Adrenal gland (tissue), 12 donors: ENCODE data around the gene C10orf95. TPM values are rescaled to one million over a fixed set of nuclear protein-coding genes. Genes with fewer than 3 reads are reported as not detected.

Experiments used
- DNase-seq, 7 donors: peaks; one replicate each; pipeline ENCODE4 v3.0.0-alpha.2; 2019 to 2020
- H3K27ac ChIP-seq, 5 donors: fragments of 200-600 bp; sonication (generic) in 4 of 5; 1 replicate in 3 of 5; 2 replicates in 2 of 5; pipeline versions ENCODE4 v1.5.1 to v1.8.0; 2016 to 2020; ENCODE audit warnings: mild to moderate bottlenecking in 1 of 5
- H3K27me3 ChIP-seq: fragments of 200-600 bp; 2 replicates; pipeline ENCODE4 v1.8.0; 2021
- H3K36me3 ChIP-seq, 2 donors: fragments of 200-600 bp; replicated peaks in 1 of 2; 1 replicate in 1 of 2; 2 replicates in 1 of 2; pipeline versions ENCODE4 v1.5.1 to v1.8.0; 2018 to 2022
- H3K4me1 ChIP-seq, 2 donors: fragments of 200-600 bp; replicated peaks in 1 of 2; 1 replicate in 1 of 2; 2 replicates in 1 of 2; pipeline versions ENCODE4 v1.5.1 to v1.8.0; 2018 to 2021
- H3K4me3 ChIP-seq, 4 donors: fragments of 200-600 bp; sonication (generic) in 3 of 4; one replicate each; pipeline ENCODE4 v1.5.1; 2016 to 2018
- H3K9me3 ChIP-seq, 3 donors: fragments of 200-600 bp; sonication (generic) in 1 of 3; replicated peaks in 1 of 3; 1 replicate in 2 of 3; 2 replicates in 1 of 3; pipeline versions ENCODE4 v1.5.1 to v1.8.0; 2016 to 2021
- CTCF ChIP-seq, 6 experiments: fragments of 450-650 bp in 4 of 6; fragments of 200-600 bp in 2 of 6; sonication (generic) in 1 of 6; IDR thresholded peaks; 1 replicate in 5 of 6; 2 replicates in 1 of 6; pipeline versions ENCODE4 v1.5.1 to v1.8.0; 2016 to 2021; ENCODE audit warnings: antibody characterized with exemption in 6 of 6, mild to moderate bottlenecking in 2 of 6, moderate library complexity in 1 of 6
- POLR2A ChIP-seq, 2 donors: fragments of 450-650 bp; IDR thresholded peaks; one replicate each; pipeline ENCODE4 v1.6.1; 2017; ENCODE audit warnings: antibody characterized with exemption in 2 of 2, mild to moderate bottlenecking in 2 of 2, moderate library complexity in 1 of 2
- WGBS, 4 donors: extraction: QIAGEN DNeasy Blood & Tissue Kit in 2 of 4; methylation state at CpG; one replicate each; pipeline versions ENCODE4 v1.1.5 to v1.1.7; 2013 to 2017; 5-methylcytosine and 5-hydroxymethylcytosine counted together
- intact Hi-C, 2 donors: fragments of 100-400 bp; cut with DNase I; formaldehyde crosslinking; loops; one replicate each; pipeline versions ENCODE4 v1.14.1 to v1.15.0; 2022 to 2023
- polyA plus RNA-seq, 3 donors: library from polyadenylated mRNA; stranded (reverse); fragments of 200-250 nt in 2 of 3; fragments of 350-450 nt in 1 of 3; fragmentation: Illumina TruSeq in 1 of 3; extraction: RNeasy Lipid Tissue Mini Kit (QIAGEN cat#74804) in 1 of 3; gene quantifications; one replicate each; pipeline ENCODE4 v1.2.3, GENCODE V29; 2013 to 2014
- total RNA-seq, 9 donors: library from RNA; depleted of rRNA in 4 of 9; stranded (reverse); fragments of >200 nt in 4 of 9; fragments of 120-200 nt in 1 of 9; fragmentation: NEBNext Ultra II Directional in 1 of 9; extraction: Animal tissue kit (Norgen Biotek cat#: 25700) in 1 of 9; gene quantifications; one replicate each; pipeline versions ENCODE4 v1.1.0 to v1.2.4, GENCODE V29; 2013 to 2023
- donor health status: healthy with polysubstance abuse.
- donor health status: Bipolar disorder and iron deficiency.
- donor health status: DM: yes; HTN: yes; CAD: no.
- donor health status: DM: no; HTN: no; CAD: no.
- donor health status: DM: no; HTN: no; CAD: no.
- donor health status: DM: yes; HTN: yes; CAD: no.

The C10orf95 gene
- total and polyA plus RNA-seq, 12 donors, result 0.14 to 0.28 (median 0.24) TPM; not detected in 7

DNA sequence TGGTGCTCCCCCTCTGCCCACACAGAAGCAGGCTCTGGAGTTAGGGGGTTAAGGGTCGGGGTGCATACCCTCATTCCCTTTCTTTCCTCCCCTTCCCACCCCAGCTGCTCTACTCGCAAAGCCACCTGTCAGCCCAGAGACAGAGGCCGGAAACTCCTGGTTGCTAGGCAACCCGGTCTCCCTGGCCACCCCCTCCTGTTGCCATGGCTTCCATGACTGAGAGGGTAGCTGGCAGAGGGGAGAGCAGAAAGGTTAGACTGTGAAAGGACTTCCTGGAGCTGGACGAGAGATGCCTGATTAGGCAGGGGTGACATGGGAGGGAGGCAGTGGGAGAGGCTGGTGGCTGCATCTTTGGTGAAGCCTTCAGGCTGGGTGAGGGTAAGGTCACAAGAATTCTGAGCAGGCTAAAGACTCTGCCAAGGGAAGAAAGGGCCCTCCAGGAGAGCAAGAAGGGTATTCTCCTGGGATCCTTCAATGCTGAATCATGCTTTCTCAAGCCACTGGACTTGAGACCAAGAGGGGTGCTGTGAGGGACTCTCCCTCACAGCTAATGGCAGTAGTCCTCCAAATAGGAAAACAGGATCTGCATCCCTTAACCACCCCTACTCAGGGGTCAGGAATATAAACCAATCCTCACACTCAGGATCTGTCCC lies 38.2 kb downstream of the C10orf95 start:
- peaks cover 38% of the 10 kb centered on the region for H3K27me3 ChIP-seq
- intact Hi-C loops, result no loop called here
- WGBS, 4 donors, result 19 to 32% (median 23%) methylated on average over 5 of the region's 5 CpGs
- no peak for TF ChIP-seq CTCF (IDR thresholded peaks at IDR 0.05)
- TF ChIP-seq POLR2A (IDR thresholded peaks at IDR 0.05), result no peak
- peaks cover 0 to 12% of the 10 kb centered on the region in 2 donors for H3K4me1 ChIP-seq
- no peak overlapping the region for H3K27ac ChIP-seq
- no peaks in the 10 kb centered on the region for H3K9me3 ChIP-seq
- H3K4me3 ChIP-seq, result no peak overlapping the region
- no peak for DNase-seq
- no peaks in the 10 kb centered on the region for H3K36me3 ChIP-seq

- H3K27me3 ChIP-seq, result peaks cover 47% of the 10 kb centered on the region
Measured at GRCh38 chr10:102412293-102412692, 39.0 kb downstream of the C10orf95 start.

GRCh38 chr10:102411341-102412255 lies 39.7 kb downstream of the C10orf95 start:
- intact Hi-C loops, result no loop called here
- Histone ChIP-seq H3K9me3 (no peaks in the 10 kb centered on the region), H3K27me3 (peaks cover 47% of the 10 kb centered on the region), H3K4me1 (peaks cover 0 to 12% of the 10 kb centered on the region in 2 donors), H3K36me3 (no peaks in the 10 kb centered on the region), H3K4me3 (no peak overlapping the region), H3K27ac (no peak overlapping the region)
- 79 to 88% (median 85%) methylated on average over 9 to 14 of the region's 14 CpGs for WGBS, 4 donors
- TF ChIP-seq CTCF (IDR thresholded peaks at IDR 0.05), result no peak
- TF ChIP-seq POLR2A (IDR thresholded peaks at IDR 0.05), result no peak
- no peak for DNase-seq

More at GRCh38 chr10:102412293-102412692, 39.0 kb downstream of the C10orf95 start:
- no peaks in the 10 kb centered on the region for H3K9me3 ChIP-seq
- 80 to 89% (median 87%) methylated on average over 3 to 10 of the region's 10 CpGs for WGBS, 4 donors
- DNase-seq, result no peak
- TF ChIP-seq POLR2A (IDR thresholded peaks at IDR 0.05) (no peak), CTCF (IDR thresholded peaks at IDR 0.05) (no peak)
- H3K36me3 ChIP-seq, result no peaks in the 10 kb centered on the region
- H3K4me3 ChIP-seq, result no peak overlapping the region
- H3K4me1 ChIP-seq, result peaks cover 0 to 12% of the 10 kb centered on the region in 2 donors
- H3K27ac ChIP-seq, result no peak overlapping the region
- intact Hi-C loops, result no loop called here

DNA sequence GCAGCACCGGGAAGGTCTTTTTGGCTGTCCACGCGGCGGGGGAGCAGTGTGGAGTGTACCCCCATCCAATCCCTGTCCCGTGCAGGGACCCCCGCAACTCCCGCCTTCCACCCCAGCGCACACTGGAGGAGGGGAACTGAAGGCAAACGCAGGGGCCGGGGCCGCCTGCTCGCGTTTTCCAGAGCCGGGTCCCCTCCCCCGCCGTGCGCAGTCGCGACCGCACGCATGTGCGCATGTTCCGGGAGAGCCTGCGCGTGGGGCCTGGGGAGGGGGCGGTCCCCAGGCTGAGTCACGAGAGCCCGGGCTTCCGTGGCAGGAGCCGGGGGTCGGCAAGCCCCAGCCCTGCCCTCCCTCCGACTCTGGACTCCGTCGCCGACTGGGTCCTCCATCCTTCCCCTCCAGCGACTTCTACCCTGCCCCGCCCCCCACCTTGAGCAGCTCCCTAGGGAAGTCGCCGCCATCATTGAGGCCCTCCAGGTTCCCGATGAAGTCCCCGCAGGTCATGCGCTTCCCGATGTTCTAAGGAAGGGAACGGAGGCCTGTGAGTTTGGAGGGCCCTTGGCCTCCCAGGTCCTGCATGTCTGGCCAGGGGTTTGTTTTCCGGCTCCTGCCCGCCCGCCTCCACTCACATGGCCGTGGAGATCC lies 40.8 kb downstream of the C10orf95 start:
- H3K4me3 ChIP-seq, result no peak overlapping the region
- H3K36me3 ChIP-seq, result no peaks in the 10 kb centered on the region
- H3K4me1 ChIP-seq, result peaks cover 0 to 12% of the 10 kb centered on the region in 2 donors
- intact Hi-C loops, result no loop called here
- H3K27ac ChIP-seq, result peak overlapping the region in 1 of 5 donors; percentile 77
- no peaks in the 10 kb centered on the region for H3K9me3 ChIP-seq
- WGBS, 4 donors, result 2 to 12% (median 3%) methylated on average over 4 to 48 of the region's 48 CpGs; no CpG with 5 or more reads in 1 of the 4 donors
- DNase-seq, result peak in 1 of 7 donors; percentile 28
- no peak for TF ChIP-seq POLR2A (IDR thresholded peaks at IDR 0.05)
- no peak for TF ChIP-seq CTCF (IDR thresholded peaks at IDR 0.05)
- H3K27me3 ChIP-seq, result peaks cover 44% of the 10 kb centered on the region
